T-cell (primary cell): ENCODE data around the gene TDP1. TPM values are rescaled to one million over a fixed set of nuclear protein-coding genes. Genes with fewer than 3 reads are reported as not detected.

ENCODE experiments used
- ATAC-seq, 4 experiments: fragments of 200-7000 bp in 3 of 4; fragments of 150-1000 bp in 1 of 4; cut with Tn5 transposase; replicated peaks in 1 of 4; 1 replicate in 3 of 4; 2 replicates in 1 of 4; pipeline ENCODE4 v1.10.0; 2021; ENCODE audit warnings: moderate library complexity in 3 of 4, mild to moderate bottlenecking in 2 of 4, moderate number of reproducible peaks in 1 of 4
- CTCF ChIA-PET, 2 donors: fragments of 300-600 bp; sonication (Branson Sonifier 250); formaldehyde crosslinking; loops; one replicate each; lab custom pipeline; 2022; ENCODE audit warnings: antibody characterized with exemption in 2 of 2; lab: Charles Lee
- POLR2A ChIA-PET, 2 donors: fragments of 300-600 bp; sonication (Branson Sonifier 250); formaldehyde crosslinking; loops; one replicate each; lab custom pipeline; 2022; ENCODE audit warnings: antibody characterized with exemption in 2 of 2; lab: Charles Lee
- DNase-seq, 35 experiments: peaks; one replicate each; pipeline versions ENCODE4 v3.0.0 to v3.0.0-alpha.2; 2013 to 2023
- H3K27ac ChIP-seq: one replicate; pipeline ENCODE4 v1.5.1; 2013; ENCODE audit warnings: low read length
- H3K27me3 ChIP-seq, 2 experiments: replicated peaks in 1 of 2; 1 replicate in 1 of 2; 2 replicates in 1 of 2; pipeline versions ENCODE4 v1.6.1 to v1.7.0; 2013; ENCODE audit warnings: low read length in 1 of 2, mixed read lengths in 1 of 2; ENCODE audit not compliant: control insufficient read depth in 2 of 2, insufficient read depth in 2 of 2; ENCODE audit errors: extremely low read depth in 1 of 2
- H3K36me3 ChIP-seq, 2 donors: 1 replicate in 1 of 2; 2 replicates in 1 of 2; pipeline versions ENCODE4 v1.6.1 to v1.7.0; 2013; ENCODE audit warnings: low read length in 1 of 2; ENCODE audit not compliant: control insufficient read depth in 2 of 2, insufficient read depth in 1 of 2; ENCODE audit errors: extremely low read depth in 1 of 2
- H3K4me1 ChIP-seq, 2 experiments: 1 replicate in 1 of 2; 2 replicates in 1 of 2; pipeline versions ENCODE4 v1.6.1 to v1.7.0; 2013; ENCODE audit warnings: low read length in 2 of 2, mixed read lengths in 1 of 2; ENCODE audit not compliant: insufficient read depth in 2 of 2, control insufficient read depth in 1 of 2; ENCODE audit errors: extremely low read depth in 1 of 2
- H3K4me3 ChIP-seq, 2 donors: 1 replicate in 1 of 2; 2 replicates in 1 of 2; pipeline versions ENCODE4 v1.5.1 to v1.7.0; 2013; ENCODE audit warnings: mild to moderate bottlenecking in 2 of 2, low read length in 1 of 2, moderate library complexity in 1 of 2; ENCODE audit not compliant: control insufficient read depth in 1 of 2; ENCODE audit errors: extremely low read depth in 1 of 2
- H3K9me3 ChIP-seq: 2 replicates; pipeline ENCODE4 v1.7.0; 2013
- H3K27ac Mint-ChIP-seq, 2 donors: one replicate each; pipeline ENCODE4 v1.8.0; 2020 to 2021; ENCODE audit warnings: mild to moderate bottlenecking in 2 of 2, mixed read lengths in 2 of 2
- H3K27me3 Mint-ChIP-seq, 2 donors: one replicate each; pipeline ENCODE4 v1.8.0; 2021 to 2022; ENCODE audit warnings: mixed read lengths in 2 of 2
- H3K36me3 Mint-ChIP-seq: one replicate; pipeline ENCODE4 v1.8.0; 2021; ENCODE audit warnings: mixed read lengths
- H3K4me1 Mint-ChIP-seq, 3 donors: one replicate each; pipeline ENCODE4 v1.8.0; 2020 to 2022; ENCODE audit warnings: mixed read lengths in 3 of 3, mild to moderate bottlenecking in 1 of 3
- H3K4me3 Mint-ChIP-seq, 3 donors: one replicate each; pipeline ENCODE4 v1.8.0; 2020 to 2022; ENCODE audit warnings: mild to moderate bottlenecking in 3 of 3, mixed read lengths in 3 of 3, moderate library complexity in 3 of 3
- H3K9me3 Mint-ChIP-seq, 3 donors: one replicate each; pipeline ENCODE4 v1.8.0; 2020 to 2022; ENCODE audit warnings: mixed read lengths in 3 of 3
- WGBS: methylation state at CpG from one replicate; pipeline ENCODE4 v1.1.5; 2013; ENCODE audit warnings: missing lambda C conversion rate; ENCODE audit not compliant: insufficient coverage; 5-methylcytosine and 5-hydroxymethylcytosine counted together
- total RNA-seq, 35 experiments: library from RNA in 6 of 35; stranded (reverse) in 6 of 35; fragments of 120-200 nt in 1 of 35; gene quantifications; one replicate each; pipeline versions ENCODE4 v1.2.1 to v1.2.4 and lab custom pipeline; 2013 to 2026

Gene TDP1
- total RNA-seq (10 to 100 TPM; 42.8 to 72.9 (median 44.4) TPM), total RNA-seq (lab: John Stamatoyannopoulos, UW) (39.9 to 131 (median 76.3) reads per million in 29 experiments)
- total RNA-seq (2013): 68.6 TPM

GRCh38 chr14:89955745-89956660 is at the start of gene TDP1:
TDP1 (plus strand) TSS chr14:89955927; CDS start chr14:89963115, 7,188 bp downstream.
- H3K4me3 ChIP-seq: peak within 1 kb of the TSS; percentile 78 to 85
- peaks cover 56 to 61% (median 60%) of the 10 kb centered on the region in 3 donors for H3K4me1 Mint-ChIP-seq

GRCh38 chr14:89906000-89906399 is 49.7 kb upstream of the TDP1 start:
- no peaks in the 10 kb centered on the region for H3K27me3 ChIP-seq
- Mint-ChIP-seq H3K9me3 (no peaks in the 10 kb centered on the region), H3K36me3 (no peaks in the 10 kb centered on the region), H3K4me1 (peaks cover 9 to 21% (median 17%) of the 10 kb centered on the region in 3 donors), H3K27me3 (peaks cover 0 to 28% of the 10 kb centered on the region in 2 donors), H3K4me3 (no peak overlapping the region), H3K27ac (no peak overlapping the region)
- H3K4me3 ChIP-seq: no peak overlapping the region
- CTCF ChIA-PET: interaction anchor here (0.5 to 1.2 kb wide), 2 partner anchors 7 to 884 kb away, joined by 3 read pairs; no protein-coding TSS in a partner anchor
- DNase-seq: no peak
- no peak for ATAC-seq
- no peaks in the 10 kb centered on the region for H3K36me3 ChIP-seq
- peaks cover 0 to 6% of the 10 kb centered on the region in 2 experiments for H3K4me1 ChIP-seq
- no peak overlapping the region for H3K27ac ChIP-seq
- POLR2A ChIA-PET: no interaction called here
- no peaks in the 10 kb centered on the region for H3K9me3 ChIP-seq

More at GRCh38 chr14:89955745-89956660, at the start of gene TDP1:
- Mint-ChIP-seq H3K36me3 (peaks cover 19% of the 10 kb centered on the region), H3K9me3 (no peaks in the 10 kb centered on the region), H3K27ac (peak within 1 kb of the TSS; percentile 96 to 97), H3K27me3 (no peaks in the 10 kb centered on the region), H3K4me3 (peak within 1 kb of the TSS; percentile 85 to 94 (median 92))
- H3K27ac ChIP-seq: peak within 1 kb of the TSS; percentile 99
- H3K9me3 ChIP-seq: no peaks in the 10 kb centered on the region
- peaks cover 32 to 36% of the 10 kb centered on the region in 2 experiments for H3K4me1 ChIP-seq
- DNase-seq (peak; percentile 90 to 98 (median 96)), ATAC-seq (peak; percentile 75 to 77 (median 76))
- CTCF ChIA-PET: interaction anchor here (0.6 to 2.7 kb wide), 4 partner anchors 17 to 1271 kb away, joined by 3 to 9 read pairs (median 4); no protein-coding TSS in a partner anchor
- no peaks in the 10 kb centered on the region for H3K27me3 ChIP-seq
- WGBS: under 1% methylated on average over 78 of the region's 84 CpGs
- POLR2A ChIA-PET: interaction anchor here (0.5 to 1.2 kb wide), 9 partner anchors 17 to 1442 kb away, joined by 3 to 6 read pairs (median 4); no protein-coding TSS in a partner anchor
- peaks cover 3 to 8% of the 10 kb centered on the region in 2 donors for H3K36me3 ChIP-seq

GRCh38 chr14:89907655-89908054 is 48.1 kb upstream of the TDP1 start:
- 95% methylated on average over 2 of the region's 4 CpGs for WGBS
- Mint-ChIP-seq H3K27me3 (peaks cover 0 to 23% of the 10 kb centered on the region in 2 donors), H3K4me3 (no peak overlapping the region), H3K27ac (no peak overlapping the region), H3K4me1 (peaks cover 9 to 18% (median 17%) of the 10 kb centered on the region in 3 donors), H3K36me3 (no peaks in the 10 kb centered on the region), H3K9me3 (no peaks in the 10 kb centered on the region)
- POLR2A ChIA-PET: no interaction called here
- no peaks in the 10 kb centered on the region for H3K27me3 ChIP-seq
- CTCF ChIA-PET: interaction anchor here in 1 of 2 donors (0.6 kb wide), 1 partner anchor 158 kb away, joined by 3 read pairs; no protein-coding TSS in a partner anchor
- DNase-seq: no peak
- no peak overlapping the region for H3K27ac ChIP-seq
- ATAC-seq: no peak
- no peaks in the 10 kb centered on the region for H3K36me3 ChIP-seq
- no peak overlapping the region for H3K4me3 ChIP-seq
- peaks cover 0 to 6% of the 10 kb centered on the region in 2 experiments for H3K4me1 ChIP-seq
- H3K9me3 ChIP-seq: no peaks in the 10 kb centered on the region

GRCh38 chr14:89908712-89909450 is 46.8 kb upstream of the TDP1 start:
- Mint-ChIP-seq H3K27me3 (peaks cover 0 to 23% of the 10 kb centered on the region in 2 donors), H3K4me1 (peaks cover 0 to 7% (median 7%) of the 10 kb centered on the region in 3 donors), H3K4me3 (no peak overlapping the region), H3K9me3 (no peaks in the 10 kb centered on the region), H3K36me3 (no peaks in the 10 kb centered on the region), H3K27ac (no peak overlapping the region)
- Histone ChIP-seq H3K27me3 (no peaks in the 10 kb centered on the region), H3K4me3 (no peak overlapping the region), H3K4me1 (no peaks in the 10 kb centered on the region), H3K36me3 (no peaks in the 10 kb centered on the region), H3K27ac (no peak overlapping the region), H3K9me3 (no peaks in the 10 kb centered on the region)
- POLR2A ChIA-PET: interaction anchor here in 1 of 2 donors (0.6 kb wide), 1 partner anchor 48 kb away, joined by 4 read pairs; no protein-coding TSS in a partner anchor
- ATAC-seq (no peak), DNase-seq (no peak)
- WGBS: 87% methylated on average over 6 of the region's 9 CpGs
- CTCF ChIA-PET: no interaction called here

- Mint-ChIP-seq H3K36me3 (no peaks in the 10 kb centered on the region), H3K27ac (no peak overlapping the region), H3K9me3 (no peaks in the 10 kb centered on the region), H3K27me3 (peaks cover 0 to 20% of the 10 kb centered on the region in 2 donors), H3K4me3 (no peak overlapping the region), H3K4me1 (peaks cover 0 to under 1% (median under 1%) of the 10 kb centered on the region in 3 donors)
- ChIA-PET CTCF (no interaction called here), POLR2A (no interaction called here)
- no peak overlapping the region for H3K4me3 ChIP-seq
- no peaks in the 10 kb centered on the region for H3K36me3 ChIP-seq
- no peaks in the 10 kb centered on the region for H3K27me3 ChIP-seq
- ATAC-seq (no peak), DNase-seq (no peak)
- WGBS: 97% methylated on average over 5 of the region's 9 CpGs
- H3K4me1 ChIP-seq: no peaks in the 10 kb centered on the region
- H3K27ac ChIP-seq: no peak overlapping the region
- no peaks in the 10 kb centered on the region for H3K9me3 ChIP-seq
These were observed 46.1 kb upstream of the TDP1 start for GRCh38 chr14:89909586-89909985.

GRCh38 chr14:89910691-89911009 is 45.1 kb upstream of the TDP1 start:
- peaks cover 0 to 3% (median 3%) of the 10 kb centered on the region in 3 donors for H3K4me1 Mint-ChIP-seq
- Histone ChIP-seq H3K27me3 (no peaks in the 10 kb centered on the region), H3K9me3 (no peaks in the 10 kb centered on the region), H3K27ac (no peak overlapping the region), H3K4me1 (peaks cover 0 to 2% of the 10 kb centered on the region in 2 experiments), H3K4me3 (no peak overlapping the region), H3K36me3 (no peaks in the 10 kb centered on the region)
- H3K9me3 Mint-ChIP-seq: no peaks in the 10 kb centered on the region
- ChIA-PET CTCF (interaction anchor here (1.0 to 1.3 kb wide), 2 partner anchors 733 to 870 kb away, joined by 3 to 5 read pairs; no protein-coding TSS in a partner anchor), POLR2A (interaction anchor here in 1 of 2 donors (0.7 kb wide), 1 partner anchor 888 kb away, joined by 3 read pairs; no protein-coding TSS in a partner anchor)
- H3K27me3 Mint-ChIP-seq: peaks cover 4 to 20% of the 10 kb centered on the region in 2 donors
- DNase-seq (no peak), ATAC-seq (no peak)
- no peak overlapping the region for H3K27ac Mint-ChIP-seq
- WGBS: no CpG with 5 or more reads among the region's 5 CpGs
- no peak overlapping the region for H3K4me3 Mint-ChIP-seq
- H3K36me3 Mint-ChIP-seq: no peaks in the 10 kb centered on the region
